ENCODE measurements around the gene CSRNP2.

Gene CSRNP2

DNA sequence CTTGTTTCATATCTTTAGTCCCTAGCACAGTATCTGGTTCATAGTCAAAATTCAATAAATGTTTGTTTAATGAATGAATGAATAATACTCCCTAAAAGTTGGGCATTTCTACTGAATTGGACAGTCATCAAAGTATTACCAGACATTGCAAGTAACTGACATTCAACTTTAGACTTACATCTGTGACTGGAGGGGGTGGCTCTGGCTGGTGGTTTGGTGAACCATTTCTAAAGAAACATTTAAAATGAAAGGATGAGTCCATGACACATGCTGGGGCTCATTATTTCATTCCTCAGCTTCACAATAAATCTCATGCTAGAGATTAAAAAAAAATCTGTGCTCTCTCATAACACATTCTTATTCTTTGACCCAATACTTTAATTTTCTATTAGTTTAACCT, 20.6 kb upstream of the CSRNP2 start:
- no peaks in the 10 kb centered on the region for H3K27me3 ChIP-seq (replicated peaks)
- TF ChIP-seq, protein P1, sequence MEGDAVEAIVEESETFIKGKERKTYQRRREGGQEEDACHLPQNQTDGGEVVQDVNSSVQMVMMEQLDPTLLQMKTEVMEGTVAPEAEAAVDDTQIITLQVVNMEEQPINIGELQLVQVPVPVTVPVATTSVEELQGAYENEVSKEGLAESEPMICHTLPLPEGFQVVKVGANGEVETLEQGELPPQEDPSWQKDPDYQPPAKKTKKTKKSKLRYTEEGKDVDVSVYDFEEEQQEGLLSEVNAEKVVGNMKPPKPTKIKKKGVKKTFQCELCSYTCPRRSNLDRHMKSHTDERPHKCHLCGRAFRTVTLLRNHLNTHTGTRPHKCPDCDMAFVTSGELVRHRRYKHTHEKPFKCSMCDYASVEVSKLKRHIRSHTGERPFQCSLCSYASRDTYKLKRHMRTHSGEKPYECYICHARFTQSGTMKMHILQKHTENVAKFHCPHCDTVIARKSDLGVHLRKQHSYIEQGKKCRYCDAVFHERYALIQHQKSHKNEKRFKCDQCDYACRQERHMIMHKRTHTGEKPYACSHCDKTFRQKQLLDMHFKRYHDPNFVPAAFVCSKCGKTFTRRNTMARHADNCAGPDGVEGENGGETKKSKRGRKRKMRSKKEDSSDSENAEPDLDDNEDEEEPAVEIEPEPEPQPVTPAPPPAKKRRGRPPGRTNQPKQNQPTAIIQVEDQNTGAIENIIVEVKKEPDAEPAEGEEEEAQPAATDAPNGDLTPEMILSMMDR (IDR thresholded peaks at IDR 0.05; ENCODE audit: low read depth, low read length, missing control alignments), result no peak
- in situ Hi-C loops (cut with HindIII; ENCODE audit: low pct_ligation_motif_present, low sequenced_read_pairs), result no loop called here
- peaks cover 41% of the 10 kb centered on the region for H3K36me3 ChIP-seq (replicated peaks)
- no peak overlapping the region for H3K27ac ChIP-seq
- no peak overlapping the region for H3K4me3 ChIP-seq (ENCODE audit: low read depth, low read length)
- no peak for DNase-seq

DNA sequence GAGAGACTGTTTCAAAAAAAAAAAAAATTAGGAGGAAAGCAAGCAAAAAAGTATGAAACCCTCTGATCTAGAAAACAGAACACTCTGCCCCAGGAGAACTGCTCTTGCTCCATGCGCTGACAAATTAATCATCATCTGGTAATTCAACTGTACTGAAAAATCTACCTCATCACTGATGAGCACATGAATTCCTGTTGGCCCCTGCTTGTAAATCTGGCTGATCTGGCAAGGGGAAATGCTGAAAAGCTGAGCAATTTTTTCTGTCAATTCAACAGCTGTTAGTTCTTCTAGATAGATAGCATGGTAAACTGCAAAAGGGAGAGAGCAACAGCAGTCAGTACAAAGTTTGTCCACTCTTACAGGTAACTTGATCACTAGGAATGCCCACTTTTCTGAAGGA, 15.2 kb upstream of the CSRNP2 start:
- no peak overlapping the region for H3K4me3 ChIP-seq (ENCODE audit: low read depth, low read length)
- no peak for DNase-seq
- H3K27me3 ChIP-seq (replicated peaks), result no peaks in the 10 kb centered on the region
- no peak overlapping the region for H3K27ac ChIP-seq
- in situ Hi-C loops (cut with HindIII; ENCODE audit: low pct_ligation_motif_present, low sequenced_read_pairs), result no loop called here
- TF ChIP-seq, protein P1 (IDR thresholded peaks at IDR 0.05; ENCODE audit: low read depth, low read length, missing control alignments), result no peak
- H3K36me3 ChIP-seq (replicated peaks), result peaks cover 43% of the 10 kb centered on the region

DNA sequence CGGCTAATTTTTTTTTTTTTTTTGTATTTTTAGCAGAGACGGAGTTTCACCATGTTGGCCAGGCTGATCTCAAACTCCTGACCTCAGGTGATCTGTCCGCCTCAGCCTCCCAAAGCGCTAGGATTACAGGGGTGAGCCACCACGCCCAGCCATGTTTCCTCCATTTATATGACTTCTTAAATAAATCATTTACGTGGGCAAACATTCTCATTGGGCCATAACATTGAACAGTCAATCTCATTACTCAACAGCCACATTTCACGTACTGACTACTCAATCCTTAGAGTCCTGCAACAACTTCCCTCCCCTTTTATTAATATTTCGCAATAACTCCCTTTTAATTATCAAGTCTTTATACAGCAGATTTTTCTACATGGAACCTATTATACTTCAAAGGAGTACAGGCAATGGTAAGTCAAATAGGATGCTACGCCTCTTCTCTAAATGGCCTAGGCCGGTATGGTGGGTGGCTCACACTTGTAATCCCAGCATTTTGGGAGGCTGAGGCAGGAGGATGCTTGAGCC, 7.4 kb upstream of the CSRNP2 start:
- in situ Hi-C loops (cut with HindIII; ENCODE audit: low pct_ligation_motif_present, low sequenced_read_pairs), result no loop called here
- Histone ChIP-seq H3K27ac (no peak overlapping the region), H3K36me3 (replicated peaks) (peaks cover 17% of the 10 kb centered on the region), H3K27me3 (replicated peaks) (no peaks in the 10 kb centered on the region), H3K4me3 (ENCODE audit: low read depth, low read length) (no peak overlapping the region)
- TF ChIP-seq, protein P1 (IDR thresholded peaks at IDR 0.05; ENCODE audit: low read depth, low read length, missing control alignments), result no peak
- no peak for DNase-seq

DNA sequence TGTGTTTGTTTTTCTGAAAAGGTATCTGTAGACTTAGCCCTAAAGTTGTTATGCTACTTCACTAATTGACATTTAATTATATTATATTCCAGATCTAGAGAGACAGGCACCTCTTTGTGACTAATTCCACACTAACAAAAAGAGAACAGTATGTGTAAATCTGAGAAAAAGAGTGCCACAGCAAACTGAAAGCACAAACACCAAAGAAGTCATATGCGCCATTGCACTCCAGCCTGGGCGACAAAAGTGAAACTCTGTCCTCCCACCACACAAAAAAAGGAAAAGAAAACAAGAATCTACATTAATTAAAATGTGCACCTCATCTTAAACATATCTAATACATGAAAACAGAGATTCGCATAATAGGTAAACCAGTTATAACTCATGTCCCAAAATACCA, 4.4 kb upstream of the CSRNP2 start:
- H3K36me3 ChIP-seq (replicated peaks), result peaks cover 6% of the 10 kb centered on the region
- H3K27ac ChIP-seq, result no peak overlapping the region
- TF ChIP-seq, protein P1 (IDR thresholded peaks at IDR 0.05; ENCODE audit: low read depth, low read length, missing control alignments), result no peak
- no peaks in the 10 kb centered on the region for H3K27me3 ChIP-seq (replicated peaks)
- in situ Hi-C loops (cut with HindIII; ENCODE audit: low pct_ligation_motif_present, low sequenced_read_pairs), result no loop called here
- DNase-seq, result no peak
- no peak overlapping the region for H3K4me3 ChIP-seq (ENCODE audit: low read depth, low read length)

DNA sequence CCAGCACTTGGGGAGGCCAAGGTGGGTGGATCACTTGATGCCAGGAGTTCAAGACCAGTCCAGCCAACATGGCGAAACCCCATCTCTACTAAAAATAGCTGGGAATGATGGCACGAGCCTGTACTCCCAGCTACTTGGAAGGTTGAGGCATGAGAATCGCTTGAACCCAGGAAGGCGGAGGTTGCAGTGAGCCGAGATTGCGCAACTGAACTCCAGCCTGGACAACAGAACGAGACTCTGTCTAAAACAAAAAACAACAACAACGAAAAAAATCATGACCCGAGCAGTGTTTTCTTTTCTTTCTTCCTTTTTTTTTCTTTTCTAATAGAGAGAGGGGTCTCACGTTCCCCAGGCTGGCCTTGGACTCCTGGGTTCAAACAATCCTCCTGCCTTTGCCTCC, 3.5 kb upstream of the CSRNP2 start:
- in situ Hi-C loops (cut with HindIII; ENCODE audit: low pct_ligation_motif_present, low sequenced_read_pairs), result no loop called here
- Histone ChIP-seq H3K4me3 (ENCODE audit: low read depth, low read length) (no peak overlapping the region), H3K27me3 (replicated peaks) (no peaks in the 10 kb centered on the region), H3K27ac (no peak overlapping the region), H3K36me3 (replicated peaks) (peaks cover 4% of the 10 kb centered on the region)
- TF ChIP-seq, protein P1 (IDR thresholded peaks at IDR 0.05; ENCODE audit: low read depth, low read length, missing control alignments), result no peak
- DNase-seq, result no peak

DNA sequence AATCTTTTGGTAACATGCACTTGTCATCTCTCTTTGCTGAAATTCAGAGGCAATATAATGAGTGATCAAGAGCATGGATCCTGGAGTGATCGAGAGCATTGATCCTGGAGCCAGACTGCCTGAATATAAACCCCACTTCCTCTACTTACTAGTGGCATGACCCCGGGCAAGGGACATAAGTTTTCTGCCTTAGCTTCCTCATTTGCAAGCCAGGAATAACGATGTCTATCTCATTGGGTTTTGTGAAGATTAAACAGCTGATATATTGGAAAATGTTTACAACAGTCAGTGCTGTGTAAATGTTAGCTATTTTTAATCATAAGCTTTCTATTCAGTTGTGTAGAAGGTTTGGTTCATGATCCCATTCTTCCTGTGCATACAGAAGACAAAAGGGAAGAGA, 2.4 kb upstream of the CSRNP2 start:
- TF ChIP-seq, protein P1 (IDR thresholded peaks at IDR 0.05; ENCODE audit: low read depth, low read length, missing control alignments), result no peak
- Histone ChIP-seq H3K27ac (no peak overlapping the region), H3K27me3 (replicated peaks) (no peaks in the 10 kb centered on the region), H3K36me3 (replicated peaks) (peaks cover 4% of the 10 kb centered on the region), H3K4me3 (ENCODE audit: low read depth, low read length) (no peak overlapping the region)
- DNase-seq, result no peak
- in situ Hi-C loops (cut with HindIII; ENCODE audit: low pct_ligation_motif_present, low sequenced_read_pairs), result no loop called here

All from brain microvascular endothelial cell (primary cell).